Fibroblast of gingiva (primary cell): ENCODE measurements around the gene NUBPL.
"Not testable (repeated sequence)": the region's sequence is repeated elsewhere in the genome, so short reads cannot be mapped to it uniquely, and the experiment has no call there.

Experiments used
- DNase-seq: peaks from one replicate; pipeline ENCODE4 v3.0.0-alpha.2; 2011; ENCODE audit warnings: low read depth

NUBPL gene

GRCh38 chr14:31880935-31881334, 319.7 kb downstream of the NUBPL start:
- DNase-seq, result peak; percentile 61

- DNase-seq, result no peak
Observed at GRCh38 chr14:31881531-31882310, 320.5 kb downstream of the NUBPL start.

DNA sequence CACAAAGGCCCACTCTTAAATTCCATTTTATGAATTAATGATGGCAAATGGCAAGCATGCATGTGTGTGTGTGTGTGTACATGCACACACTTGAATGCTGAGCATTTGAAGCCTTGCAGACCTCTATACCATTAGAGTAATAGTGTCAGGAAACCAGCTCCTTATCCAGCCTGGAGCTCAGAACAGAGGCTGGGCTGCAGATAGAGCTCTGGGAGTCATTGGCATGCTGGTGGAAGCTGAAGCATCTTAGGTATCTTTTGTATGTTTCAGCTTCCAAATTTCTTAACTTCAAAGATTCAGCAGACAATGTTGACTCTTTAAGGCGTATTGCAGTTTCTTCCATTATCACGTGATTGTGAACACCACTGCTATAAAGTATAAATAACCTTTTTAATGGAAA, 323.0 kb downstream of the NUBPL start:
- no peak for DNase-seq

DNA sequence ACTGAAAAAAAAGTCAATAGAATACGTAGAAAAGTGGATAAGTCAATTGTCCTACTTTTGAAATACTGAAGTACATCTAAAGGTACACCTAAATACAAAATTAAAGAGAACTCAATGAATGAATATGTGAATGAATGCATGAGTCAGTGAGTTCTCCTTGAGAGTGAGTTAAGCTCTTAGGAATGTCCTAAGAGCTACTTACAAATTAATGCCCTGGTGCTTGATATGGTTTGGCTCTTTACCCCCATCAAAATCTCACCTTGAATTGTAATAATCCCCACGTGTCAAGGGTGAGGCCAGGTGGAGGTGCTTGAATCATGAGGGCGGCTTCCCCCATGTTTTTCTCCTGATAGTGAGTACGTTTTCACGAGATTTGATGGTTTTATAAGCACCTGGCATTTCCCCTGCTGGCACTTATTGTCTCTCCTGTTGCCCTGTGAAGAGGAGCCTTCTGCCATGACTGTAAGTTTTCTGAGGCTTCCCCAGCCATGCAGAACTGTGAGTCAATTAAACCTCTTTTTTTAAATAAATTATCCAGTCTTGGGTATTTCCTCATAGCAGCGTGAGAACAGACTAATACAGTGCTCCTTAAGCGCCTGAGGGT, 323.7 kb downstream of the NUBPL start:
- DNase-seq, result no peak

DNA sequence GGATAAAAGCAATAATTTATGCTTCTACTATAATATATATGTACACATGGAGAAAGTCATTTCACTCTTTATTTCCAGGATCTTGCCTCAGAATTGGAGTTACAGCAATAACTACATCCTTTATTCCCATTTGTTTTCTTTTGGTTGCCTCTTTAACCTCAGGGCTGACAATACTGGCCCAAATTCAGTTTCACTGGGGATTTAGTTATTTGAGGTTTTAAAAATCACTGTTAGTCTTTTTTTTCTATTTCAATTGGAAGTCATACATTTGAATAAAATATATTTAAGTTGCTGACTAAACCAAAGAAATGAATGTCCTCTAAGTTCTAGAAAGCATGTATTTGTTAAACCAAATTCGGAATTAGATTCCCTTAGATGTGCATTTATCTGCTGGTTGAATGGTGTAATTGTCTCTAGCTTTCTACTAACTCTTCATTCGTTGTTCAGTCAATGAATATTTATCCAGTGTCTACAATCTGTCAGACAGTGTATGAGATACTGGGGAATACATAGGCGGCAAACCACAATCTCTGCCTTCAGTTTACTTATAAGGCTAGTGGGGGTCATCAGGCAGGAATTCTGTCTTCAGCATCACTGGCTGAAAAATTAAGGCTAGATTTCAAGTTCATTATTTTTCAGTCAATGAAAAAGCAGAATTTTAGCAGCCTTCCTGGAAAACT, 325.1 kb downstream of the NUBPL start:
- no peak for DNase-seq

DNA sequence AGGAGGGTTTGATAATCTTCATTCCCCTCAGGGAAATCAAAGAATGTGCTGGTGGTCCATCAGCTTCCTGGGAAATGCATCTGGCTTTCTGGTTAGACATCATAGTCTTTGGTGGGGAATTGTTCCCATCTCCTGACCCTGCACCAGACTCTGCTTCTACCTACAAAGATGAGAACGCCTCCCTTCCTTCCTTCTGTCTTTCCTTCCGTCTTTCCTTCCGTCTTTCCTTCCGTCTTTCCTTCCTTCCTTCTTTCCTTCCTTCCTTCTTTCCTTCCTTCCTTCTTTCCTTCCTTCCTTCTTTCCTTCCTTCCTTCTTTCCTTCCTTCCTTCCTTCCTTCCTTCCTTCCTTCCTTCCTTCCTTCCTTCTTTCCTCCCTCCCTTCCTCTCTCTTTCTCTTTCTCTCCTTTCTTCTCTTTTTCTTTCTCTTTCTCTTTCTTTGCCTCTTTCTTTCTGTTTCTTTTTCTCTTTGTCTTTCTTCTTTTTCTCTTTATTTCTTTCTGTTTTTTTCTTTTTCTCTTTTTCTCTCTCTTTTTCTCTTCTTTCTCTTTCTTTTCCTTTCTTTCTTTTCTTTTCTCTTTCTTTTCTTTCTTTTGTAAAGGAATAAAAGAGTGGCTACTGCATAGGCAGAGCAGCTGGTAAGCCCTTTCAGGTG, 326.9 kb downstream of the NUBPL start:
- DNase-seq, result no peak

- DNase-seq, result no peak
Observed at GRCh38 chr14:31889297-31889696, 328.1 kb downstream of the NUBPL start.

- not testable (repeated sequence) for DNase-seq
Observed at GRCh38 chr14:31890202-31890601, 329.0 kb downstream of the NUBPL start.

DNA sequence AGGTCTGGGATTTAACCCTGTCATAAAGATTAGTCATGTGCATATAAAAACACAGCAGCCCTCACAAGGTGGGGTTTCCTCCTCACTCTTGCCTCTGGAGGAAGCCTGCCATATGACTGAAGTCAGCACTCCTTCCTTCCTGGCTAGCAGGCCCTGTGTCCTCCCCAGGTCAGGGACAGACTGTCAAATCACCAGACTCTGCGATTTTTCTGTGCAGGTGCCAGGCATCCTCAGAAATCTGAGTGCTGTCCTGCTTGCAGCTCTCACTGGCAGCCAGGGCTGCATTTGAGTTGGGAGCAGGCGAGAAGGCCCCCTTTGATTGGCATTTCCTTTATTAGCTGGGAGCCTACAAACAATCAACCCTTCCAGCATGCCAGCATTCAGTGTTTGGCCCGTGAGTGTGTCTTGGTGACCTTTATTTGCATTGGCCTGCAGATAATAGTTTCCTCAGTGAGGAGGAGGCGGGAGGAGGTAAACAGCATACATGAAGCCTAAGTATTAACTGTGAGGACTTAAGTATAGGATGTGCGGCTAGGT, 332.1 kb downstream of the NUBPL start:
- DNase-seq, result no peak

DNA sequence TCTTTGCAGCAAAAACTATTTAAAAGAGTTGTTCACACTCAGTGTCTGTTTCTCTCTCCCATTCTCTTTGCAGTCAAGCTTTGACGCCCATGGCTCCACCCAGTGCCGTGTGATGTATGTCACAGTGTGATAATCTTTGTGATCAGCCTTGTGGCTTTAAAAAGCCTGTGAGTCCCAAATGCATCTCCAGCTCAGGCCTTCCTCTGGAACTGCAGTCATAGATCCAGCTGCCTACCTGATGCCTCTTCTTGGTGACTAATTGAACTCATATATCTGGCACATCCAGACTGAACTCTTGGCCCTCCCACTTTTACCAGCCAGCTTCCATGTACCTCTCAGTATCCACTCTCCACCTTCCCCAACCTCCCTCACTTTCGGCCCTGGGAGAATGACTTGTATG, 333.1 kb downstream of the NUBPL start:
- DNase-seq, result no peak

- DNase-seq, result peak; percentile 20
Observed at GRCh38 chr14:31895206-31895605, 334.0 kb downstream of the NUBPL start.

DNA sequence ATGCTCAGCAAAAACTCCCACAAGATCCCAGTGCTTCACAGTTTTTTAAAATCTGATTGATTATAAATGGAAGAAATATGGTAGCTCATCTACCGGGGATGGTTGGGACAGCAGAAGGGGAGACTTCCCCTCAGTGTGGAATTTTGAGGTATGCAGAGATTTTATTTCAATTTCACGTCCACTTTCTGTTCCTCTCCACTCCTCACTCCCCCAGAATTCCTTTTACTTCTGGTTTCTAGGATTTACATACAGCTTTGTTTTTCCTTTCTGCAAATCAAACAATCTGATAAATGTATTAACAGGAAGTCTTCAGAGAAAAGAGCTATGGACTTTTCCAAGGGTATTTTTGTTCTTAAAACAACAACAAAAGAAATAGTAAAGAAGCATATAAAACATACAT, 334.4 kb downstream of the NUBPL start:
- DNase-seq, result no peak

DNA sequence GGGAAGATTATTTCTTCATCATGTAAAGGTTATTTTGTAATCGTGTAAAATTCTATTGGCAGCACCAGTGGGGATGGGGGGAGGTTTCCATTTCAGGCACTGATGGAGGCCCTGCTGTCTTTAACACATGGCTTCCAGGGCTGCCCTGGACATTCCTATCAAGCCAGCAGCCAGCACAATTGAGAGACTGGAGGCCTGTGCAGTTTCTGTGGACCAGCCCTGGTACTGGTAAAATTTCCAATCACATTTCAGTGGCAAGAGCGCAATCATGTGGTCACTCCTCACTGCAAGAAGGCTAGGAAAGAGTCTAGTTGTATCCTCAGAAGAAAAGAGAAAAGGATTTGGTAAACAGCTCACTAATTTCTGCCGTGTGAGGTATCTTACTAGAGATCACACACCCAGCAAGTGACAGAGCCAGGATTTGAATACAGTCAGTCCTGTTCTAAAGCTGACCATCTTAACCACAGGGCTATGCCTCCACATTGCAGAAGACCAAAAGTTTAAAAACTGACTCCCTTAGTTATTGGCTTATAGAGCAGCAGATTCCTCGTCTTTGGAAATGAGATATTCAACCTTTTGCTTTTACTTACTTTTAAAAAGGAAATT, 336.5 kb downstream of the NUBPL start:
- peak; percentile 47 for DNase-seq

GRCh38 chr14:31898838-31899528, 337.8 kb downstream of the NUBPL start:
- DNase-seq, result no peak

DNA sequence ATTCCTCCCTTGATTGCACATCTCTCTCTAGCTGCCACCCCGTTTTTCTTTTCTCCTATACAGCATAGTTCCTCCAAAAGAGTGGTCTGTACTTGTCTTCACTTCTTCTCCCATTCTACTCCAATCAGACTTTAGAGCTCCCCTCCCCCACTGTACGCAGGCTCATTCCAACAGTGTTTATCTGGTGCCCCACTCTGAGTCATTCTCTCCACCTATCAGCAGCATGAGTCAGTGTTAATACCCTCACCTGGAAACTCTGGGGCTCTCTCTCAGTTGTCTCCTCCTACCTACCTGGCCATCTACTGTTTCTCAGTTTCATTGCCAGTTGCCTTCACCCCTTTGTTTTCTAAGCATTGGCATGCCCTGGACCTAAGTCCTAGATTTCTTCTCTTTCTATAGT, 340.8 kb downstream of the NUBPL start:
- DNase-seq, result no peak

- DNase-seq, result no peak
Observed at GRCh38 chr14:31902945-31903646, 341.9 kb downstream of the NUBPL start.

DNA sequence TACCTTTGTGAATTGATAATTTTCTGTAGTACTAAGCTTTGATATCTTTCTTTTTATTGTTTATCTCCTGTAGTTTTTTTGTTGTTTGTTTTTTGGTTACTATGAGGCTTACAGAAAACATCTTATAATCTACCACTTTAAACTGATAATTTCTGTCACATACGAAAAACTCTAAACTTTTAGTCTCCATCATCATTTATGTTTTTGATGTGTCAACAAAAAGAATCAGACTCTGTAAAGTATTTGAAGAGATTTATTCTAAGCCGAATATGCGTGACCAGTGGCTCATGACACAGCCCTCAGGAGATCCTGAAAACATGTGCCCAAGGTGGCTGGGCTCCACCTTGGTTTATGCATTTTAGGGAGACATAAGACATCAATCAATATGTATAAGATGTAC, 348.8 kb downstream of the NUBPL start:
- DNase-seq, result no peak
